ENCODE data around the gene MUSTN1.

Gene MUSTN1

DNA sequence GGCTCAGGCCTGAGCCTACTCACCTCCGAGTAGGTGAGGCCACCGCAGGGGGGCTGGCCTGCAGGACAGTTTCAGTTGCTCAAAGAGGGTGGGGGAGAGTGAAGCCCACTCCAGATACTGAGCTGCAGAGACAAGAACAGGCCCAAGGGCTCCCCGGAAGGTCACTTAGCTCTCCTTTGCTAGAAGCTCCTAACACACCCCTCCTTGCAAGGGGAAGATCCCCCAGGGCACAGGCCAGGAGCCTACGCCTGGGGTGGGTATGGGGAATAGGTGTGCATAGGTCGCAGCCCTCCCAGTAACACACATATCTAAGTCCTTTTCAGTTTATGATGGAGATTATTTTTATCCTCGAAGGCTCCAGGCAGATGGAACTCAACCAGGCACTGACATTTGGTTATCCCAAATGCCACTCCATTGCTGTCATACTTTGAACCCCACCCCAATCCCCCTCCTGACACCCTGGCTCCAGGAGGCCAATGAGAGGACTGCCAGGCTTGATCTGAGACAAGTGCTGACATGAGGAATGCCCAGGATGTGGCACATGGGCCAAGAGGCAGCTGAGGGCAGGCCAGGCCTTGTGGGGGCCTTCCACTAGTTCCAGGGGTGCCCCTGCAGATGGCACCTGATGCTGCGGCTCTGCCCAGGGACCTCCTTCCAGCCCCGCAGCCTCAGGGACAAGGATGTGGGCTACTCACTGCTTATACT lies 1.1 kb upstream of the MUSTN1 start:
- DNase-seq, result no peak

DNA sequence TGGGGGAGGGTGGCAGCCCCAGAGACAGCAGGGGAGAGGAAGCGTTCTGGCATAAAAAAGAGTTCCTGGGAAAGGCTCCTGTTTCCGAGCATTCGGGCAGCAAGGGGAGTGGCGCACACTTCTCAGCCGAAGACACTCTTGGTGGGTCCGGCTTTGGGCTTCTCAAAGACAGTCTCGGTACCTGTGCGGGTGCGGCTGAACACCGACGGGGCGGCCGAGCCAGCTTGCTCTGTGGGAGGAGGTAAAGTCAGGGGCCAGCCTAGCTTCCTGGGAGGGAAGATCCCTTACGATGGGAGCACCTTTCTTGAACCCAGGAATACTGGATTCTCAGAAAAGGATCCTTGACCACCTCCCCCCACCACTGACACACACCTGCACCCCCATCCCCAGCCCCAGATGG lies 1.6 kb downstream of the MUSTN1 start:
- DNase-seq, result no peak

DNA sequence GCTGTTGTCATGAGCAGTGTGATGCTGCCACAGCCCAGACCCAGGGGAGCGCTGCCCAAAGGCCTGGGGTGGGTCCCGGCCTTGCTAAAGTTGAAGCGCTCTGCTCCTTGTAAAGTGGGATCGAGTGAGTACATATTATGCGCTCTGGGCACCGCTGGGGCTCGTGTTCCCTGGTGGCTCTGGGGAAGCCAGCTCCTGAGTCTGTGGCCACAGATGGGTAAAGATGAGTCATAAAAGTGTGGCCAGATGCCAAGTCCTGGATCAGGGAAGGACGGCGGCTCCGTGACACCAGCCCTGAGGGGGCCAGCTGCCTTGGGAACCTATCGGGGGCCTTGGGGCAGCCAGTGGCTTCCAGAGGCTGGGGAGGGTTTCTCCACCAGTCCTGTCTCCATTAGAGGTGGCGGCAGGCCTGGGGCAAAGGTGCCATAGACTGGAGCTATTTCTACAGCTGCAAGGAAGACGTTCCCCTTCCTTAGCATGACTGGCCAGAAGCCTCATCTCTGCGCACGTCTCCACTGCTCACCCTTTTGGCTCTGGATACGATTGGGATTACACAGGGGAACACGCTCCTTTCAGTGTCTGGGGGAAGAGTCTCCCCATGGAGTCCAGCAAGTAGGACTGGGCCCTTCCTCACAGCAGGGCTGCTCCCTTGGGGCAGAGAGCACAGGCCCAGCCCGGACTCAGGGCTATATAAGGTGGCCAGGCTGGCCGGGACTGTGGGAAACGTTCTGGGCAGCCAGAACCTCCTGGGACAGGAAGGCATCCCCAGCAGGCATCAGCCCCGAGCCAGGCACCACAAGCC lies 3.1 kb downstream of the MUSTN1 start:
- peak in 5 of 51 donors; percentile 5 to 56 (median 22) for DNase-seq

DNA sequence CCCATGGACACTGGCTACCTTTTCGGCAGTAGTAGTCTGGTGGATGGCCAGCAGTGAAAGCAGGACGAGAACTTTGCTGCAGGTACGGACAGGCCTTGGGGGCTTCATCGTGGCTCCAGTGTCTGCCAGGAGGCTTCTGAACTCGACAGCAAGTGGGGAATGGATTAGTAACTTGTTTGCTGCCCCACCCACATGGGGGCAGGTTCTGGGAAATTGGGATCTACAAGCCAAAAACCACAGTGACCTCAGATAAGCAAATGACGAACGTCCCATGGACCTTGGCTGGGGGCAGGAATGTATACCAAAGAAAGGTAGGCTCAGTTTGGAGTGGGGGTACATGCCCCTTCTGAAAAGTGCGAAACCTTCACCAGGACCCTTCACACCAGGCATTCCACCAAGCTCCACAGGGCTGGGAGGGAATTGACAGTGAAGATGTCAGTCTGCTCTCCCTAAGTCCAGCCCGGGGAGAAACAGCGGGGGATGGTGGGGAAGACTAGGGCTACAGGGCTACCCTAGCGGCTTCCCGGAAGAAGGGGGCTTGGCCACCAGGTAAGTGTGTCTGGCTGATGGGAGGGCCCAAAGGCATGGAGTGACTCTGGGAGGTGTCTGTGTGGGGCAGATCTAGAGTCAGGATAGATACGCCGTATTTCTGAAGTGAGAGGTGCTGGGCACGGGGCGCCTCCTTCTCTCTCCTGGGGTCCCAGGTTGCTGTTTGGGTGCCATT lies 4.1 kb downstream of the MUSTN1 start, which contains the start of gene ITIH4:
TSS of gene ITIH4 (minus strand) at position 138 of the 724 bp plus-strand sequence. CDS start at position 108, 30 bp downstream.
- DNase-seq, result no peak

DNA sequence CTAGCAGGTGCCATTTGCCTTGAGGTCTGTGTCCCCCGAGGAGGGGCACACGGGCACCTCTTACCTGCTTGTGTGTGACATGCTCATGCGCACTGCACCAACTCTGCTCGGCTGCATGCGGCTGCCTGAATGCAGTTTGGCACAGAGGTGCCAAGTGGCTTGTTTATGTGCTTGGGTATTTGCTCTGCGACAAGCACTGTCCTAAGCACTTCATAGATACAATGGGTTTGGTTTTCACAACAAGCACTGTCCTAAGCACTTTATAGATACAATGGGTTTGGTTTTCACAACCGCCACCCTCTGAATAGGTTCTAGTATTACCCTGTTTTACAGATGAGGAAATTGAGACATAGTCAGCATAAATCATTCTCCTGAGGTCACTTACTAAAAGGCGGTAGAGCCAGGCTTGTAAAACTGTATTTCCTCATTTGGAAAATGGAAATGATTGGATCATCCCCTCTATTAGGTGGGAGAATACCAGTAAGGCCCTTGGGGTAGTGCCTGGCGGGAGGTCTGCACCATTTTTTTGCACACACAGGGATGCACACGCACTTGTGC lies 4.8 kb downstream of the MUSTN1 start:
- no peak for DNase-seq

DNA sequence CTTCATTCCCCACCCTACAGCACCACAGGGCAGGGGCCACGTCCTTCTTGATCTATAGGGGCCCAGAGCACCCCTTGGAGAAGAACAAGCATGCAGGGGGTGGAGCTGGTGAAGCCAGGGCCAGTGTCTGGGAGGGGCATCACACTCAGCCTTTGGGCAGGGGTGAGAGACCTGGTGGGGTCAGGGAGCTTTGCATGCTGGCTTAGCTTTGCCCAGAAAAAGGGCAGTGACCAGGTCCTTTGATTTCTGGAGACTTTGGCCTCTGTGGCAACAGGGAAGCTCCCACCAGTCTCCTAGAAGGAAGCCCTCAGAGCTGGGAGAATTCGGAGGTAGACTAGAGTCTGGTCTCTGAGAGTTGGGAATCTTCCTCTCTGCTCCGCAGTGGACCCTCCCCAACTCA lies 5.3 kb downstream of the MUSTN1 start:
- DNase-seq, result no peak

DNA sequence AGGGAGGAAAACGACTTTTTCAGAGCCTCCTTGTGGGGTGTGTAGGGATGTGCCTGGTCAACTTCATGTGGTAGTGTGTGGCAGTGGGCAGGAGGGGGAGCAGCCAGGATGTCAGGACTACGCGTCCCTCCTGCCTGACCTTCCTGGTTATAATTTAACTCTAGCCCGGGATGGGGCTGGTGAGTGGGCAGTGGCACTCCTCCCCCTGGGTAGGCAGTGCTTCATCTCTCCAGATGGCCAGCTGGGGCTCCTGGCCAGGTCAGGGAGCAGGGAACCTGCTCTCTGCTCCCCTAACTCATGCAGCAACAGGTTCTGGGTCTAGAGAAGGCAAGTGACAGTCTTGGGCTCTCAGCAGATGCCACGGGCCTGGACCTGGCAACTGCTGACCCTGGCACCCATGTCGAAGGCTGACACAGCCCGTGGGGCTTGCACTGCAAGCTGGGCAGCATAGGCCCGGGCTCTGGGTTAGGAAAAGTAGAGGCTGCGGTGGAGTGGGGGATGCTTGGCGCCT lies 6.9 kb downstream of the MUSTN1 start:
- no peak for DNase-seq

DNA sequence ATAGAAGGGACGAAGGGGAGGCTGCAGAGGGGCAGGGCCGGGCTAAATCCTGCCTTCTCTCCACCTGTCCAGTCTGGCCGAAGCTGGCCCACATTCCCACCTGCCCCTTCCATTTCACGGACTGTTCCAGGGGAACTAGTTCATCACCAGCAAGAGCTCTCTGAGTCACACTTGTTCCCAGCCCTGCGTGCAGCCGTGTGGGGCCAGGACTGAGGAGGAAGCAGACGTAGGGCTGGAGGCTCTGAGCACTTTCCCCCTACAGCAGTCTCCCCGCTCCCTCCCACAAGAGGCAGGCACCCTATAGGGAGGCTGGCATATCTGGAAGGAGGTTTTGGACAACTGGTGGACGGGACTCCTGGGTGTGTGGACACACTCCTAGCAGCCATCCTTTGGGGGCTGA lies 7.4 kb downstream of the MUSTN1 start:
- DNase-seq, result no peak

DNA sequence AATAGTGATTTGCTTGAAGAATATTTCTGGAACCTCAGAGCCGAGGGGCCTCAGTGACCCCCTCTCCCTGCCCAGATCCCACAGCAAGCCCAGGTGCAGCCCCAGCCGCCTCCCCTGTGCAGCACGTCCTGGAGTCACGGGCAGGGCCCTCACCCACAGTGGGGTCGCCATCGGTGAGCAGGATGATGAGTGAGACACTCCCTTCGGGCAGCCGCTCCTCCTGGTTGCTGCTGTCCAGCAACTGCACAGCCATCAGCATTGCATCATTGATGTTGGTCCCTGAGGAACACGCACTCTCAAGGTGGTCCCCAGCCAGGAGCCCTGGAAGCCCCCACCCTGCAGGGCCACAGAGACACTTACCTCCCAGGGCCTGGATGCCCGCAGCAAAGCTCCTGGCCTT lies 10.8 kb downstream of the MUSTN1 start:
- no peak for DNase-seq

DNA sequence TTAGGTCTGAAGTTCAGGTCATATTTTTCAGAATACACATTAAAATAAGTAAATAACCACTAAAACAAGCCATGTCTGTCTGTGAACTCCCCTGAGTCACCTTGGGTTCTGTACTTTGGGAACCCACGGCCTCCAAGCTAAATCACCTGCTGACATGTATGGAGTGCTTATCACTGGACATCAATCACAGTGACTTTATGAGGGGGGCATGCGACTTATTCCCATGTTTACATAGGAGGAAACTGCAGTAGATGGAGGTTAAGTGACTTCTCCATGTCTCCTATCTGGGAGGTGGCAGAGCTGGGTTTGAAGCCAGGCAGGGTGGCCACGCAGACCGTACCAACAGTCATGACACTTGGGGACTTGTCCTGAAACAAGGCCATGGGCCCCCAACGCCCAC lies 12.5 kb downstream of the MUSTN1 start:
- DNase-seq, result no peak

DNA sequence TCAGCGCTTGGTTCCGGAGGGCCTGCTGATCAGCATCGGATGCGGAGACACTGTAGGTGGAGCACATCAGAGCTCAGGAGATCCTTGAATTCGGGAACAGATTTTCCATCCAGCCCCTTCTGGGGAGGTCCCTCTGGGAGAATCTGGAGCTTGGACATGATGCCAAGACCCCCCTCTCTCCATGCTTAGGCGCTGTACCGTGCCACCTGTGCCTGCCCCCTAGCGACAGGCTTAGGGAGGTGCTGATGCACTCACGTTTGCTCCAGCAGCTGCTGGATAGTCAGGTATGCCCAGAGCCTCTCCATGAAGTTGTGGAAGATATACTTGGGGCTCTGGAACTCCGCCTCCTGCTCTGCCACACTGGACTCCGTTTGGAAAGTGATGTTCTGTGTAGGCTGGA lies 14.1 kb downstream of the MUSTN1 start:
- no peak for DNase-seq

DNA sequence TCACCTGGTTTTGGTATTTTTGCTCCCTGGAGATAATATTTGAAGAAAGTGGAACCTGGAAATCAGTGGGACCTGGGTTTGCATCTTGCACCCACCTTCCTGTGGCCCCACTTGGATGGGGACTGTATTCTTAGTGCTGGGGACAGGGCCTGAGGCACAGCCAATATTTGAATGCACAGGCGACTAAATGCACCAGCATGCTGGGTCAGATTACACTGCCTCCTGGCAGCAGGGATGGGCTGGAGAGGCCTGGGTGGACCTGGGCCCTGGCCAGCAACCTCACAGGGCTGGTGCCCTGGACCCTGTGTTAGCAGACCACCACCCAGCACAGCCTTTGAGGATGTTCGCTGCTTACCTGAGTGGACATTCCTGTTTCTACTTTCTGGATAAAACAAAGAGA lies 14.9 kb downstream of the MUSTN1 start:
- no peak for DNase-seq

DNA sequence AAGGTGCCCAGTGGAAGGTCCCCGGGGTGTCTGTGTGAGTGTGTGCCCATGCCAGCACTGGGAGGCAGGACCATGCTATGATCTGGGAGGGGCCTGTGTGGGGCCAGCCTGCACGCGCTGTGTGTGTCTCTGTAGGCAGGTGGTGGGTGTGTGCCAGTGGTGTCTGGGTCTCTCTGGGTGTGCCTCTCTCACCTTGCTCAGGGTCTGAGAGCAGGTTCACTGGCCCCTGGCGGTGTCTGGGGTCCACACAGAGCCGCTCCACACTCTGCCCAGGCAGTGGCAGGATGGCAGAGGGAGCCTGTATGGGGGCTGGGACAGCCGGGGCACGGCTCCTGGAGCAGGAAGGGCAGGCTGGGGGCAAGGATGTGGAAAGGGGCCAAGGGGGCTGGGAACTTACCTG lies 17.0 kb downstream of the MUSTN1 start:
- no peak for DNase-seq

DNA sequence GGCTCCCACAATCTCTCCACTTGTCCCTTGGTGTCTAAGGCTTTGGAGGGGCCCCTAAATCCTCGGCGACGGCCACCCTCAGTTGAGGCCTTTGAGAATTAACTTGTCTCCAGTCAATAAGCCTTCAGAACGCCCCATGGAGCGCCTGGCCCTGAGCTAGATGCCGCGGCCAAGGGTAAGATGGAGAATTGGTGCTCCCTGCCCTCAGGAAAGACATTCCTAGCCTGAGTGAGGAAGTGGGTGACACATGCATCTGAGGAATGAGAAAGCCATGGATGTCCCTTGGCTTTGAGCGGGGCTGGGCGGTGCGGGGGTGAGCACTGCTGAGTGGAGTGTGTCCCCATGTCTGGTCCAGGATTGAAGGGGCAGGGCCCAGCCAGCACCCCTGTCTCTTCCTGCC lies 17.6 kb downstream of the MUSTN1 start:
- DNase-seq, result no peak

DNA sequence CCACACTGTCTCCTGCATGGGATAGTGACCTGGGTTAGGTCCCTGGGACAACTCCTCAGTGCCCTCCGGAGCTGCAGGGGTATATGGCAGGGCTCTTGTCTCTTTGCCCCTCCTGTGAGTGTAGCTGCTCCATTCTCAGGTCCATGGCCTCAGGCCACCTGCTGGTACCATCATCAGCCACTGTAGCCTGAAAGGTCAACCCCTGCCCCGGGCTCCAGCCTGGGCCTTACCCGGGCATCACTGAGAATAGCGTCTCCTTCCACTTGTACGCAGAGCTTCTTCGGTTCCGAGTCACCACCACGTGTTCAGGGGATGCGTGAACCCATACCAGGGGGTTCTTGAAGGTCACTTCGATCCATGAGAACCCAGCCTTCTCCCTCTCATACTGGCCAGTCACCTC lies 18.2 kb downstream of the MUSTN1 start:
- DNase-seq, result no peak

DNA sequence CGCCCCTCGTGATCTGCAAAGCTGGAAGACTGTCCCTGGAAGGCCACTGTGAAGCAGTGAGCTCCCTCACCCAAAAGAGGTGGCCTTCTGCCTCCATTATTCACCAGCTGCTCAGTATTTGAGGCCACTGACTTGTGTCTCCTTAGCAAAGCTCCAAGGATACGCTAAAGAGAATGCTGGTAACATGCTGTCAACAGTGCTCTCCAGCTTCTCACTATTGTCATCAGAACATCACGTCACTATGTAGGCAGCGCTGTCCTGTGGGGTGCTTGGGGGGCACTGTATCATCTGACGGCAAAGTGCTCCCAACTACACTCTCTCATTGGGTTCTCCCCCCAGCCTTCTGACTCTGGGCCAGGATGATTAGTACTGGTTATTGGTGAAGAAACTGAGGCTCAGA lies 18.6 kb downstream of the MUSTN1 start:
- DNase-seq, result no peak

DNA sequence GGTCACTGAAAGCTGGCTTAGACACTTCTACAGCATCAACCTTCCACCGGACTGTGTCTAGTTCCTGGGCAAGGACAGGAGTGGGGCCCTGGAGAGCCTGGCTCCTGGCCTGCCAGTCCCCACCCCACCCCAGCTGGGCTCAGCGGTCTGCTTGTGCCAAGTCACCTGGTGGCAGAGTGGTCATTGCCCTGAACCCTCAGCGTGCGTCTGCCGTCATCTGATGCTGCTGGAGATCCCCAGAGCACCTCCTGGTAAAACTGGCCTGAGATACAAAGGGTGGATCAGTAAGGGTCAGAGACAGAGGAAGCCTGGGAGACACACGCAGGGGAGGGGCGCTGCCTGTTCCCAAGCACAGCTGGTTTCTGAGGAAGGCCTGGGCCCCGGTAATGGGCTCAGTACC lies 21.0 kb downstream of the MUSTN1 start:
- no peak for DNase-seq

DNA sequence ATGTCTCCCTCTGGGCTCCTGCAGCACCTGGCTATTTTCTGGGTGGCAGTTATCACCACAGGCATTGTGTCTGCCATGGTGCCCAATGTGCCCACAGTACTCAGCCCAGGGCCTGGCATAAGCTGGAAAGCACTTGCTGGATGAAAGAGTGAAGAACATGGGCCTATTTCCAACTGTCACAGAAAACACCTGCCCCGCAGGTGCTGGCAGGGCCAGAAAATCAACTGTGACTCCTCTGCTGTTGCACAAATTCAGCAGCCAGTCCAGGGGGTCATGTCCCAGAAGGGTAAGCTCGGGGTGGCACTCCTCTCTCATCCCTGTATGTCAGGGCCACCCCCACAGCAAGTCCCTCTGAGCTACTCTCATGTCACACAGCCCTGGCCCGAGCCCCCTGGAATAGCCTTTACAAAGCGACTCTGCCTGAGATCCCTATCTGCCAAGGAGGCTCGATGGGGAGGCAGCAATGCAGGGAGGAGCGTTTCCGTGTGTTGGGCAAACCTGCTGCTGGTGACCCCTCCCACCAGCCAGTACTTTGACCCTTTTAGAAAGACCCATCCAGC lies 23.3 kb downstream of the MUSTN1 start:
- no peak for DNase-seq

DNA sequence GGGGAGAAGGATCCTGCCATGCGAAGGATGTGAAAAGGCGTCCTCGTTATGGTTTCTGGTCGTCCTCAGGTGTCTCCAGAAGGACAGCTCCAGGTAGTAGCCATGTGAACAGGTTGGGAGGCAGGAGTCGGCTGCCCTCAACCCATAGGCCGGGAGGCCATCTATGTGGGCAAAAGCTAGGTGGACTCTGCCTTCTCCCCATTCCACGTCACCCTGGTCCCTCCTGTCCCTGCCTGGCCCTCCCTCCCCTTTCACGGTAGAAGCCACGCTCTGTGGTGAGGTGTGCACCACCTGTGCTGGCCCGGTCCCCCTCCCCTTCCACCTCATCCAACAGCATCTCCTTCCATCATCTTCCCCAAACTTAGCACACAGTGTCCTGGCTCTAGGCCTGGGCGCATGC lies 23.9 kb downstream of the MUSTN1 start:
- no peak for DNase-seq

DNA sequence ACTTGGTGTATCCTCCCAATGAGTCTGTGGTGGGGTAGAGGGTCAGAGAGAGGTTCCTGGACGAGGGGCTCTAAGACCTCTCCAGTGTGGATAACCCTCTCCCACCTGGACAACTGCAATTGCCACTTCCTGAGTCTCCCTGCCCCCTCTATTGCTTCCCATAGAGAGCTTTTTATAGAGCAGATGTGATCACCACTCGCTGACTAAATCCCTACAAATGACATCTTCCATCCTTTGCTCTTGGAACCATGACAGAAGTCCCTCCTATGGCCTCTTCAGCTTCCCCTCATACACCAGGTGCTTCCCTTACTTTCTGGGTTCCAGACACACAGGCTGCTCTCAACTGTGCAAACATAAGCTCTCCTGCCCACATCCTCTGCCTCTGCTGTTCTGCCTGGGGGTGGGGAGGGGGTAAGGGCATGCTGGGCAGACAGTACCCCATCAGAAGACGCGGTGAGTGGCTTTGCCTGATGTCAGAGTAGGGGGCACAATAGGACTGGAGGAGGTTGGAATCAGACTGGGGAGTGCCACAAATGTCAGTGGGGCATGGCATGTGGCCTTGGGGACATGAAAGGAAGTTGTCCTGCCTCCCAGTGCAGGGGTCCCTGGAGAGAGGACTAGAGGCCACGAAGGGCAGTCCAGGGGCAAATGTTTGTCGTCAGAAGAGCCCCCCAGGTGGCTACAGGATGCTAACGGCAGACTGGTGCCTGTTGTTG lies 25.0 kb downstream of the MUSTN1 start:
- DNase-seq, result no peak

DNA sequence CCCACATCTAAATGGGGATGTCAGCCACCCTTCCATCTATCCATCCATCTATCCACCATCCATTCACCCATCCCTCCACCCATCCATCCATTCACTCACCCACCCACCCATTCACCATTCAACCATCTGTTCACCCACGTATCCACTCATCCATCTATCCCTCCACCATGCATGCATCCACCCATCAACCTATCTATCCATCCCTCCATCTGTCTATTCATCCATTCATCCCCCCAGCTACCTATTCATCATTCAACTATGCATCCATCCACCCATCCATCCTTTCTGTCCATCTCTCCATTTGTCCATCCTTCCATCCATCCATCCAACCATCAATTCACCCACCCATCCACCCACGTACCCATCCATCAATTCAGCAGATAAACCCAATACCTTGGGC lies 25.7 kb downstream of the MUSTN1 start:
- DNase-seq, result no peak

Data from hypothalamus (tissue), 51 donors.